Measurements from ENCODE around the gene CTDSP1. TPM values are rescaled to one million over a fixed set of nuclear protein-coding genes. Genes with fewer than 3 reads are reported as not detected.
A peak's percentile ranks its signal among the peaks of the same experiment; 100 is the strongest.

The CTDSP1 gene
- total RNA-seq, 4 donors from 2014 or later, result 122 to 164 (median 140) TPM

- Histone ChIP-seq H3K36me3 (no peaks in the 10 kb centered on the region), H3K4me1 (peaks cover 0 to 26% (median 20%) of the 10 kb centered on the region in 4 donors), H3K9me3 (no peaks in the 10 kb centered on the region), H3K27ac (peak overlapping the region; percentile 96 to 100 (median 98)), H3K4me3 (peak overlapping the region; percentile 72 to 98 (median 88)), H3K27me3 (no peaks in the 10 kb centered on the region)
- DNase-seq (ENCODE audit: low spot score in 2 of 2), result no peak
- 21 to 30% methylated on average over 16 of the region's 16 CpGs for WGBS, 2 donors
- TF ChIP-seq EP300 (IDR thresholded peaks at IDR 0.05), result no peak
Observed at GRCh38 chr2:218395456-218395825, 4.2 kb upstream of the CTDSP1 start.

GRCh38 chr2:218395826-218396687 lies 3.6 kb upstream of the CTDSP1 start:
- Histone ChIP-seq H3K27me3 (no peaks in the 10 kb centered on the region), H3K27ac (peak overlapping the region; percentile 96 to 100 (median 98)), H3K4me1 (peaks cover 0 to 27% (median 21%) of the 10 kb centered on the region in 4 donors), H3K9me3 (no peaks in the 10 kb centered on the region), H3K36me3 (no peaks in the 10 kb centered on the region), H3K4me3 (peak overlapping the region; percentile 72 to 98 (median 88))
- TF ChIP-seq, protein P1, sequence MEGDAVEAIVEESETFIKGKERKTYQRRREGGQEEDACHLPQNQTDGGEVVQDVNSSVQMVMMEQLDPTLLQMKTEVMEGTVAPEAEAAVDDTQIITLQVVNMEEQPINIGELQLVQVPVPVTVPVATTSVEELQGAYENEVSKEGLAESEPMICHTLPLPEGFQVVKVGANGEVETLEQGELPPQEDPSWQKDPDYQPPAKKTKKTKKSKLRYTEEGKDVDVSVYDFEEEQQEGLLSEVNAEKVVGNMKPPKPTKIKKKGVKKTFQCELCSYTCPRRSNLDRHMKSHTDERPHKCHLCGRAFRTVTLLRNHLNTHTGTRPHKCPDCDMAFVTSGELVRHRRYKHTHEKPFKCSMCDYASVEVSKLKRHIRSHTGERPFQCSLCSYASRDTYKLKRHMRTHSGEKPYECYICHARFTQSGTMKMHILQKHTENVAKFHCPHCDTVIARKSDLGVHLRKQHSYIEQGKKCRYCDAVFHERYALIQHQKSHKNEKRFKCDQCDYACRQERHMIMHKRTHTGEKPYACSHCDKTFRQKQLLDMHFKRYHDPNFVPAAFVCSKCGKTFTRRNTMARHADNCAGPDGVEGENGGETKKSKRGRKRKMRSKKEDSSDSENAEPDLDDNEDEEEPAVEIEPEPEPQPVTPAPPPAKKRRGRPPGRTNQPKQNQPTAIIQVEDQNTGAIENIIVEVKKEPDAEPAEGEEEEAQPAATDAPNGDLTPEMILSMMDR (IDR thresholded peaks at IDR 0.05), result peak; percentile 85 to 99 (median 98)
- TF ChIP-seq POLR2A (IDR thresholded peaks at IDR 0.05) (peak in 1 of 2 donors; percentile 67), EP300 (IDR thresholded peaks at IDR 0.05) (peak; percentile 66 to 99)
- DNase-seq (ENCODE audit: low spot score in 2 of 2), result peak; percentile 80 to 82
- WGBS, 2 donors, result 0 to 2% methylated on average over 21 to 32 of the region's 57 CpGs

- DNase-seq (ENCODE audit: low spot score in 2 of 2), result peak; percentile 63 to 68
- H3K36me3 ChIP-seq, result peaks cover 0 to 6% (median 0%) of the 10 kb centered on the region in 3 donors
- WGBS, 2 donors, result 1 to 2% methylated on average over 23 to 26 of the region's 27 CpGs
- no peaks in the 10 kb centered on the region for H3K27me3 ChIP-seq
- TF ChIP-seq, protein P1 (IDR thresholded peaks at IDR 0.05), result no peak
- TF ChIP-seq EP300 (IDR thresholded peaks at IDR 0.05), result no peak
- TF ChIP-seq POLR2A (IDR thresholded peaks at IDR 0.05), result no peak
- H3K9me3 ChIP-seq, result no peaks in the 10 kb centered on the region
- peak overlapping the region; percentile 96 to 100 (median 98) for H3K27ac ChIP-seq
- peak overlapping the region; percentile 72 to 98 (median 88) for H3K4me3 ChIP-seq
- peaks cover 0 to 36% (median 29%) of the 10 kb centered on the region in 4 donors for H3K4me1 ChIP-seq
Observed at GRCh38 chr2:218396688-218397462, 2.8 kb upstream of the CTDSP1 start.

GRCh38 chr2:218397463-218397819 lies 2.2 kb upstream of the CTDSP1 start:
- H3K4me3 ChIP-seq, result peak overlapping the region; percentile 72 to 98 (median 88)
- no peaks in the 10 kb centered on the region for H3K27me3 ChIP-seq
- TF ChIP-seq POLR2A (IDR thresholded peaks at IDR 0.05), result no peak
- TF ChIP-seq, protein P1 (IDR thresholded peaks at IDR 0.05), result no peak
- no peak for TF ChIP-seq EP300 (IDR thresholded peaks at IDR 0.05)
- WGBS, 2 donors, result 1 to 2% methylated on average over 11 of the region's 12 CpGs
- H3K4me1 ChIP-seq, result peaks cover 0 to 41% (median 34%) of the 10 kb centered on the region in 4 donors
- H3K27ac ChIP-seq, result peak overlapping the region; percentile 96 to 100 (median 98)
- no peak for DNase-seq (ENCODE audit: low spot score in 2 of 2)
- H3K9me3 ChIP-seq, result no peaks in the 10 kb centered on the region
- H3K36me3 ChIP-seq, result peaks cover 0 to 11% (median 4%) of the 10 kb centered on the region in 3 donors

GRCh38 chr2:218397820-218398436 lies 1.7 kb upstream of the CTDSP1 start:
- peaks cover 0 to 16% (median 4%) of the 10 kb centered on the region in 3 donors for H3K36me3 ChIP-seq
- H3K27ac ChIP-seq, result peak overlapping the region; percentile 96 to 100 (median 98)
- no peaks in the 10 kb centered on the region for H3K9me3 ChIP-seq
- no peaks in the 10 kb centered on the region for H3K27me3 ChIP-seq
- H3K4me1 ChIP-seq, result peaks cover 0 to 46% (median 37%) of the 10 kb centered on the region in 4 donors
- TF ChIP-seq, protein P1 (IDR thresholded peaks at IDR 0.05), result peak in 1 of 5 experiments; percentile 8
- TF ChIP-seq EP300 (IDR thresholded peaks at IDR 0.05) (peak; percentile 17 to 72), POLR2A (IDR thresholded peaks at IDR 0.05) (no peak)
- peak; percentile 55 to 56 for DNase-seq (ENCODE audit: low spot score in 2 of 2)
- WGBS, 2 donors, result 0% methylated on average over 33 to 34 of the region's 35 CpGs
- H3K4me3 ChIP-seq, result peak overlapping the region; percentile 72 to 98 (median 88)

Measured in tibial nerve (tissue), 4 donors.